Measurements from ENCODE around the gene PGS1.

GRCh38 chr17:78374631-78375274, 3.7 kb upstream of the PGS1 start:
- TF ChIP-seq CTCF (IDR thresholded peaks at IDR 0.05): no peak
- no peak for TF ChIP-seq POLR2A (IDR thresholded peaks at IDR 0.05)
